Measurements from ENCODE around the gene ENPP4.
"Not testable (repeated sequence)": the region's sequence is repeated elsewhere in the genome, so short reads cannot be mapped to it uniquely, and the experiment has no call there.

Gene ENPP4

GRCh38 chr6:46130666-46131065 is 877 bp downstream of the ENPP4 start:
- Histone ChIP-seq H3K27me3 (ENCODE audit: low read depth, low read length) (no peaks in the 10 kb centered on the region), H4K20me1 (ENCODE audit: insufficient read depth, low read length) (peaks cover 3% of the 10 kb centered on the region; the same call in 1 of the 2 replicates), H3K4me3 (ENCODE audit: low read length) (peak overlapping the region; percentile 91), H3K4me1 (ENCODE audit: low read length) (peaks cover 26% of the 10 kb centered on the region), H3K27ac (ENCODE audit: low read length) (peak overlapping the region; percentile 28), H3K9me3 (ENCODE audit: insufficient read depth, low read length) (no peaks in the 10 kb centered on the region), H2AFZ (ENCODE audit: low read depth, low read length) (peak overlapping the region; percentile 93; the same call in 1 of the 2 replicates), H3K36me3 (replicated peaks; ENCODE audit: low read depth, low read length) (no peaks in the 10 kb centered on the region), H3K4me2 (ENCODE audit: low read length) (peak overlapping the region; percentile 83), H3K79me2 (ENCODE audit: low read length) (peaks cover 31% of the 10 kb centered on the region), H3K9ac (ENCODE audit: low read length) (peak overlapping the region; percentile 84)
- TF ChIP-seq, protein P1, sequence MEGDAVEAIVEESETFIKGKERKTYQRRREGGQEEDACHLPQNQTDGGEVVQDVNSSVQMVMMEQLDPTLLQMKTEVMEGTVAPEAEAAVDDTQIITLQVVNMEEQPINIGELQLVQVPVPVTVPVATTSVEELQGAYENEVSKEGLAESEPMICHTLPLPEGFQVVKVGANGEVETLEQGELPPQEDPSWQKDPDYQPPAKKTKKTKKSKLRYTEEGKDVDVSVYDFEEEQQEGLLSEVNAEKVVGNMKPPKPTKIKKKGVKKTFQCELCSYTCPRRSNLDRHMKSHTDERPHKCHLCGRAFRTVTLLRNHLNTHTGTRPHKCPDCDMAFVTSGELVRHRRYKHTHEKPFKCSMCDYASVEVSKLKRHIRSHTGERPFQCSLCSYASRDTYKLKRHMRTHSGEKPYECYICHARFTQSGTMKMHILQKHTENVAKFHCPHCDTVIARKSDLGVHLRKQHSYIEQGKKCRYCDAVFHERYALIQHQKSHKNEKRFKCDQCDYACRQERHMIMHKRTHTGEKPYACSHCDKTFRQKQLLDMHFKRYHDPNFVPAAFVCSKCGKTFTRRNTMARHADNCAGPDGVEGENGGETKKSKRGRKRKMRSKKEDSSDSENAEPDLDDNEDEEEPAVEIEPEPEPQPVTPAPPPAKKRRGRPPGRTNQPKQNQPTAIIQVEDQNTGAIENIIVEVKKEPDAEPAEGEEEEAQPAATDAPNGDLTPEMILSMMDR (IDR thresholded peaks at IDR 0.05; ENCODE audit: low read depth, low read length) = no peak
- no peak for TF ChIP-seq EZH2phosphoT487 (IDR thresholded peaks at IDR 0.05; ENCODE audit: low read depth)

- not testable (repeated sequence) for H3K4me3 ChIP-seq (ENCODE audit: low read length); H4K20me1 ChIP-seq (ENCODE audit: insufficient read depth, low read length); H3K9ac ChIP-seq (ENCODE audit: low read length); H3K27ac ChIP-seq (ENCODE audit: low read length); H2AFZ ChIP-seq (ENCODE audit: low read depth, low read length); H3K4me2 ChIP-seq (ENCODE audit: low read length); H3K9me3 ChIP-seq (ENCODE audit: insufficient read depth, low read length); H3K27me3 ChIP-seq (ENCODE audit: low read depth, low read length); H3K36me3 ChIP-seq (replicated peaks; ENCODE audit: low read depth, low read length)
- H3K79me2 ChIP-seq (ENCODE audit: low read length) = peaks cover 38% of the 10 kb centered on the region
- H3K4me1 ChIP-seq (ENCODE audit: low read length) = peaks cover 26% of the 10 kb centered on the region
These were observed 1.5 kb downstream of the ENPP4 start for GRCh38 chr6:46131291-46131690.

- Histone ChIP-seq H3K4me1 (ENCODE audit: low read length) (peaks cover 30% of the 10 kb centered on the region), H3K79me2 (ENCODE audit: low read length) (peaks cover 64% of the 10 kb centered on the region), H3K27me3 (ENCODE audit: low read depth, low read length) (no peaks in the 10 kb centered on the region), H3K4me3 (ENCODE audit: low read length) (no peak overlapping the region), H3K27ac (ENCODE audit: low read length) (no peak overlapping the region), H3K9ac (ENCODE audit: low read length) (no peak overlapping the region), H3K9me3 (ENCODE audit: insufficient read depth, low read length) (no peaks in the 10 kb centered on the region), H3K36me3 (replicated peaks; ENCODE audit: low read depth, low read length) (no peaks in the 10 kb centered on the region), H3K4me2 (ENCODE audit: low read length) (no peak overlapping the region), H2AFZ (ENCODE audit: low read depth, low read length) (no peak overlapping the region), H4K20me1 (ENCODE audit: insufficient read depth, low read length) (peaks cover 33% of the 10 kb centered on the region)
- TF ChIP-seq, protein P1 (IDR thresholded peaks at IDR 0.05; ENCODE audit: low read depth, low read length) = no peak
- no peak for TF ChIP-seq EZH2phosphoT487 (IDR thresholded peaks at IDR 0.05; ENCODE audit: low read depth)
These were observed 4.4 kb downstream of the ENPP4 start for GRCh38 chr6:46134216-46134615.

GRCh38 chr6:46135176-46135575 is 5.4 kb downstream of the ENPP4 start:
- Histone ChIP-seq H3K4me2 (ENCODE audit: low read length) (no peak overlapping the region), H3K79me2 (ENCODE audit: low read length) (peaks cover 70% of the 10 kb centered on the region), H3K36me3 (replicated peaks; ENCODE audit: low read depth, low read length) (peaks cover 6% of the 10 kb centered on the region), H3K9me3 (ENCODE audit: insufficient read depth, low read length) (no peaks in the 10 kb centered on the region), H4K20me1 (ENCODE audit: insufficient read depth, low read length) (peaks cover 33% of the 10 kb centered on the region), H3K4me1 (ENCODE audit: low read length) (peaks cover 30% of the 10 kb centered on the region), H3K27me3 (ENCODE audit: low read depth, low read length) (no peaks in the 10 kb centered on the region), H3K27ac (ENCODE audit: low read length) (no peak overlapping the region), H3K9ac (ENCODE audit: low read length) (no peak overlapping the region), H3K4me3 (ENCODE audit: low read length) (no peak overlapping the region), H2AFZ (ENCODE audit: low read depth, low read length) (no peak overlapping the region)
- TF ChIP-seq, protein P1 (IDR thresholded peaks at IDR 0.05; ENCODE audit: low read depth, low read length) = no peak
- TF ChIP-seq EZH2phosphoT487 (IDR thresholded peaks at IDR 0.05; ENCODE audit: low read depth) = no peak

DNA sequence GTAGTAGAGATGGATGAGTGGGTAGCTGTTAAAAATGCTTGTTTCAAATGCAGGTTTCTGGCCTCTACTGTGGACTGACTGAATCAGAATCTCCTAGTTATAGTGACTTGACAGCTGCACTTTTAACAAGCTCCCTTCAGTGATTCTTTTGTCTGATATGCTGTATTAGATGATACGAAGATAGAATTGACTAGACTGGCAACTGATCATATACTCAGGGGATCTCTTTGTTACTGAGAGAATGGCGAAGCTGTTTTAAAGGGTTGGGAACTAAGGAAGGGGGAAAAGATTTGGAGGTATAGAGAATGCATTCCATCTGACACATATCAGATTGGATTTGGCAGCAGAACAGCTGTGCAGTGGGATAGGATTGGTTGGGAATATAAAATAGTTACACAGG is 7.0 kb downstream of the ENPP4 start:
- Histone ChIP-seq H3K9ac (ENCODE audit: low read length) (no peak overlapping the region), H3K27ac (ENCODE audit: low read length) (no peak overlapping the region), H3K4me2 (ENCODE audit: low read length) (no peak overlapping the region), H3K36me3 (replicated peaks; ENCODE audit: low read depth, low read length) (peaks cover 17% of the 10 kb centered on the region), H3K9me3 (ENCODE audit: insufficient read depth, low read length) (no peaks in the 10 kb centered on the region), H2AFZ (ENCODE audit: low read depth, low read length) (no peak overlapping the region), H3K4me3 (ENCODE audit: low read length) (no peak overlapping the region), H3K27me3 (ENCODE audit: low read depth, low read length) (no peaks in the 10 kb centered on the region), H4K20me1 (ENCODE audit: insufficient read depth, low read length) (peaks cover 33% of the 10 kb centered on the region), H3K4me1 (ENCODE audit: low read length) (peaks cover 25% of the 10 kb centered on the region), H3K79me2 (ENCODE audit: low read length) (peaks cover 66% of the 10 kb centered on the region)
- TF ChIP-seq, protein P1 (IDR thresholded peaks at IDR 0.05; ENCODE audit: low read depth, low read length) = no peak
- TF ChIP-seq EZH2phosphoT487 (IDR thresholded peaks at IDR 0.05; ENCODE audit: low read depth) = no peak

Data from OCI-LY3 (cell line).